HG03354 (cell line): ENCODE data around the gene ADAMTS17.

Experiments
- ATAC-seq: cut with Tn5 transposase; IDR thresholded peaks from one replicate; pipeline ENCODE4 v1.9.1; 2021; ENCODE audit warnings: mild to moderate bottlenecking; ENCODE audit not compliant: unreplicated experiment, poor library complexity, severe bottlenecking

Gene ADAMTS17

DNA sequence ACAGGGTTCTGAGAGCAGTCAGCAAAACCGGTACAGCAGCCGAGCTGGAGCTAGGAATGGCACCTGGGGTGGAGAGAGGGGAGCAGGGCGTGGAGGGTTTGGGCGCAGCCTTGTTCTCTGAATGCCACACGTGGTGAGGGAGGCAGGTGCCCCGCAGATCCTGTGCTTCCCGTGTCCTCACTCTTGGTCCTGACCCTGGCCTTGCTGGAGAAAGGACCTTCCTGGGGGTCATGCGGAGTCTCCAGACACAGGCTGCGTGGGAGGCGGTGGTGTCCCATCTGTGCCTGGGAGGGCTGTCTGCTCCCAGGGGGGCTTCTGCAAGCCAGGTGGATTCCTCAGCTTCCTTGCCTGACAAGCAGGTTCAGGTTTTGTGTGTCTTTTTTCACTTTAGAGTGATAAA, 363.8 kb downstream of the ADAMTS17 start:
- ATAC-seq, result no peak

DNA sequence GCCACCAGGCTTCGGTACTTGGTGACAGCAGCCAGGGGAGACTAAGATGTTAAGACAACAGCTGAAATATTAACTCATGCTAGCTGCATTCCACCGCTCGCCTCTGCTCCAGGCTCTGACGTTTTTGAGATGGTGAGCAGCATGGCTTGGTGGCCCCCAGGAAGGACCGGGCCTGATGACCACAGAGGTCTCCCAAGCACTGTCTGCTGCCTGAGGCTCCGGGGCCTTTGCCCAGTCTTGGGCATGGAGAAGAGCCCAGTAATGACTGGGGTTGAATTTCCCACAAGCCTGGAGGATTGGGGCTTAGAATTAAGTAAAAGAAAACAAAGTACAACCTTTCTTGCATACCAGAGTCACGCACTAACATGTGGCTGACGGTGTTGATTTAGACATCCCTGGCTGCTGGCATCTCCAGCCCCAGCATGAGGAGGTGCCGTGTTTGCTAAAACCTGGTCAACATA, 364.9 kb downstream of the ADAMTS17 start:
- no peak for ATAC-seq

DNA sequence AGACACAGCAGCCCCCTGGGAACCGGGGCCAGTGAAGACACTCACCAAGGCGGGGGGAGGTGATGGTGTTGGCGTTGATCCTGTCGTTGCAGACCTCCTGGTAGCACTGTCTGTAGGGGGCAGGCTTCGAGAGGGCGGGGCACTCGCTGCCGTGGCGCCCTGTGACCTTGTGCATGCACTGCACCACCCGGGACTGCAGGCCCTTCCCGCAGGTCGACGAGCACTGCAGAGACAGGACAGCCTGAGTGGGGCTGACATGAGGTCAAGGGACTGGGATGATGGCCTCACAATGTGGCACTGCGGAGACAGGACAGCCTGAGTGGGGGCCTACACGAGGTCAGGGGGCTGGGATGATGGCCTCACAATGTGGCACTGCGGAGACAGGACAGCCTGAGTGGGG, 365.8 kb downstream of the ADAMTS17 start:
- ATAC-seq, result no peak

DNA sequence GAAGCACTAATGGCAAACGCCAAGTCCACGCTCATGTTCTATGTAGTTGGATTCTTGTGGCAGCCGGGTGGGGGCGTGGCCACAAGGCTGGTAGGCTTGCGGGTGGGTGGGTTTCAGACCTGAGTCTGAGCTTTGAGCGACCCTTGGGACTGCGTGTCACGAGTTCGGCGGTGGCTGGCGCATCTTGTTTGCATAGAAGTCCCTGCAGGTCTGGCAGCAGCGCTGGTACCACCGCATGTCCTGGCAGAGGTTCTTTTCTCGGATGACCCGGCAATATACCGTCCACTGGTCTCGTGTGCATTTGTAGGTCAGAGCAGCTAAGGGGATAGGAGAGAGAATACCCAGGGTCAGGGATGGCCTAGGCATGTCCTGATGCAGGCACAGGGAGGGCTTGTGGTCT, 367.5 kb downstream of the ADAMTS17 start:
- no peak for ATAC-seq

DNA sequence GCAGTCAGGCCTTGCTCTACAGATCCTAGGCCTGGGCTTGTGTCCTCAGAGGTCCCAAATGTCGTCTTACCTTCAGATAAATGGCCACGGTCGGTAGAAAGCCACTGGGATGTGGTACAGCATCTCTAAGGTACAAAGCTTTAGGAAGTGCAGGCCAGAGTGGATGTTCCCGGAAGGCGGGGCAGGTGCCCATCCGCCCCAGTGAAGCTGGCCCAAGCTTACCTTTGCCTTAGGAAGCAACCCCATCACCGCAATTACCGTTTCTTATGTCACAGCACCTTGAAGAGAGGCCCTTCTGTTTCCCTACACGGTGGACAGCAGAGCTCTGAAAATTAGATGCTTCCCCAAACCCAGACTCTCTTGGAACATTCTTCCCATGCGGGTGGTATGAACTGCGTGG, 368.4 kb downstream of the ADAMTS17 start:
- ATAC-seq, result no peak

DNA sequence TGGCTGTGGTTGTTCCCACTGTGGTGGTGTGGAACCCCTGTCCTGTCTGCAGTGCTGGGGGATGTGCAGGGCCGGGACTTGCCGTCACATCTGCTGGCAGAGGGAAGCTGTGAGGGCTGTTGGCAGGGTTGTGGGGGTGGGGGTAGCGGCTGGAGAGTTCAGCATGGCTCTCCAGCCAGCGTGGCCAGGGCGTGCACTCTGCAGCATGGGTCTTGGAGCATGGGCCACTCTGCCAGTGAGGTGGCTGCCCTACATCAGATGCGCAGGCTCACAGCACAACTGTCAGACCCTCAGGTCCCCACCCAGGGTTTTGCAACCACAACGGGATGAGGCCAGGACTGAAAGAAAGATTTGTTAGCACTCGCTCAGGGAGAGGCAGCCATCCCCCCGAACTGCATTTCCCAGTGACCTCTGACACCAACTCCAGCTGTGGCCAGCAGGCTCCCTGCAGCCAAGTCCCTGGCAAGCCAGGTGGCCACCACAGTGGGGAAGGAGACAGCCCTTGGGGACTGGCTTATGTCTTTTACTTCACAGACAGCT, 370.8 kb downstream of the ADAMTS17 start:
- ATAC-seq, result no peak

DNA sequence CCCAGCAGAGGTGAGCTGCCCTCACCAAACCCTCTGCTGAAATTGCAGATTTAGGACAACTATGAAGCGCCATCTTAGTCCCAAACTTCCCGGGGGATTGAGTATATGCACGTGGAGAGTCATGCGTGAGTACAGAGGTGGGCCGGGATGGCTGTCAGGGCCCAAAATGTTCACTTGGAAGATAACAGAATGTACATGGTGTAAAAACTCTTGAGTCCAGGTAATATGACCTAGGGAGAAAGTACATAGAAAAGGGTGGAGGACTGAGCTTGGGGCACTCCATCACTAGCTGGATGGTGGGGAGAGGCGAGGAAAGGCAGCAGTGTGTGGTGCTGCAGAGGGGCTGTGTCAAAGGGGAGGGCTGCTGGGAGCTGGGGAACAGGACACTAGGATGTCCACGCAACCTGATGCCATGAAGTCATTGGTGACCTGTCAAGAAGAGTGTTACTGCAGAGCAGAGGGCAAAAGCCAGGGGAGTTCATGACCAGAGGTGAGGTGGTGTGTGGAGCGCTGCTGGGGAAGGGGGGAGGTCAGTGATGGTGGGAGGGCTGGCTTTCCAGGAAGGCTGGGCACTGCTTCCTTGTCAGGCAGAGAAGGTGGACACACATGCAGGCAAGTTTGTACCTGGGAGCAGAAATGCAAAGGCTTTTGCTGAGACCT, 372.4 kb downstream of the ADAMTS17 start:
- no peak for ATAC-seq

DNA sequence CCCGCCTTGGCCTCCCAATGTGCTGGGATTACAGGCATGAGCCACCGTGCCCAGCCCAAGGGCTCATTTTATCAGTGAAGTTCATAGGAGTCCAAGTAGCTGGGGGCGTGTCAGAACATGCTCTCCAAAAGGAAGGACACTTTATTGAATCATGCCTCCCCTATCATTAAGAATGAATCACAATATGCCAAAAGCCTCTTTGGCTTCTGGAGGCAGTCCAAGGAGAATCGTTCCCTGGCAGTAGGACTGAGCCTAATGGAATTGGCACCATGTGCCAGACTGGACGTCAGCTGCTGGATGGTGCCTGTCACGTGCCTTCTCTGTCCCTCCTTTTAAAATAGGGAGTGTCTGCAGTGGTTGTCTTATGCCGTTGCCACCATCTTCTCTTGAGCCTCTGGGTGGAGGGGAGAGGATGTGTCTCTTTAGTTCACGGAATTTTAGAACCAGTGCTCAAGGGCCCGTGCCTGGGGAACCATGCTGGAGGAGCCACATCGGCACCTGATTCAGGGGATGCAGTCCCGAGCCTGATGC, 373.9 kb downstream of the ADAMTS17 start:
- ATAC-seq, result no peak

DNA sequence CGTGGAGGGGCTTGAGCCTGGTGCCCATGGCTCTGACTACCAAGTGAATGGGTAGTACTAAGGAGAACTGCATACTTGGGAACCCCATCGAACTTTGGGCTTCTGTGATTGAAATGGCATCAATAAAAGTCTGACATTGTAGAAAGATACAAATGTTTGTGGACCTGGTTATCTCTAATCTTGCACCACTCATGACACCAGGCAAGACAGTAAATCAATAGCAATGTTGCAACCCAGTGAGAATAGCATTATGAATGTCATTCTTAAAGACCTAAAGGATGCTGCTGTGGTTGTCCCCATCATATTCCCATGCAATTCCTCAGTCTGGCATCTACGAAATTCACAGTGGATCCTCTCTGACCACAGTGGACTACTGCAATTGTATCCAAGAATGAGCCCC, 375.0 kb downstream of the ADAMTS17 start:
- no peak for ATAC-seq

DNA sequence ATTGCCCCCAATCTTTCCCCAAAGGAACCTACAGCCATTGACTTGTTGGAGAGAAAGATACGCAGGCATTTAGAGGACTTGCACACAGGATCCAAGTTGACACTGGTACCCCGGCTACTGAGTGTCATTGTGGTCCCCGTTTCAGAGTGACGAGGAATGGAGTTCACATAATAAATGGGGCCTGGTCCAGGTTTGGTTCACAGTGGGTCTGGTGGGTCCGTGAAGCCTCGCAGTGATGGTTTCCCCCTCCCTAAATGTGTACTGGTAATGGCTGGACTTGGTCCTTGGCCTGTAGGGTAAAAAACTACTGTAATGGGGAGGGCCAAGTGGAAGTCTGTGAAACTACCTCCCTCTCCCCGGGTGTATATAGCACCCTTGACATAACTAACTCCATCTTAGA, 376.4 kb downstream of the ADAMTS17 start:
- no peak for ATAC-seq

DNA sequence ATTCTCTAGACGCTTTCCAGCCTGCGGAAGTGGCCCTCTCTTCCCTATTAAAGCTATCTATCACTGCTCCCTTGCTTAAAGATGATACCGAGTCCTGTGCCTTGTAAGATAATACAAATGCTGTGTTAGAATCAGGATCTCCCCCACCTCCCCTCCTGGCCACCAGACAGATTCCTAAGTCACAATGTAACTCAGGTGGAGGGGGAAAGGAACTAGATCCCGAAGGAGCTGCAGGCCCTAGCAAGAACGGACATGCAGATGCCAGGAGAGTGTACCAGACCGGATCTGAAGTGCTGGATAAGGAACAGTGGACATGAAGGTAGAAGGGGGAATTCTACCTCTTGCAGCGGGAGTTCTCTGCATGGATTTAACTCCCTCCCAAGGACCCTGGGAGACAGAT, 377.8 kb downstream of the ADAMTS17 start:
- ATAC-seq, result no peak

DNA sequence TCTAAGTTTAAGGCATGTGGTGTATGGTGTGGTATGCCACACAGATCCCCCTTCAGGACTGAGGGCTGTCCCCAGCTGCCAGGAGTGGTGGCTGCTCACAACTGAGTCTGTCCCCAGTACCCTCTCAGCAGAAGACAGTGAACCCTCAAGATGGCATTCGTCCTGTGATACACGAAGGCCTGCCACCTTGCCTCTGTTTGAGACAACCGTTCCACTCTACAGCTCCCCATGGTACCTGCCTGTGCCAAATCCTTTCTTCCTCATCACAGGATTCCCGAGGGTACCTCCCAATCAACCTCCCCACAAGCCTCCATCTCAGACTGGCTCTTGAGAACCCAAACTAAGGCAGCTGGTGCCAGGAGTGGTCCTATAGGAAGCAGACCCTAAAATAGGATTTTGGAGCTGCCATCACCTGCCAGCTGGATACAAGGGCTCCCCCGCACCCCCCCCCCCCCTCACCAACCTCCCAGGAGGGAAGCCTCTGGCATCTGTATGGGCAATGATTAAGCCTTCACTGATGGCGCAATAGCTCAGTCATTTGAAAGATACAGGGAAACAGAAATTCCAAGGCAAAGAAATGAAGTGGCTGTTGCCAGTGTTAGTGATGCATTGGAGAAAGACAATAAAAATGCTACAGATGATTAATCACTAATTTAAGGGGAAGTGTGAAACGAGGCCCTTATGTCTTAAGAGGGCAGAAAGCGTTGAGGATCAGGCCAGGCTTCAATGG, 378.5 kb downstream of the ADAMTS17 start:
- ATAC-seq, result no peak

DNA sequence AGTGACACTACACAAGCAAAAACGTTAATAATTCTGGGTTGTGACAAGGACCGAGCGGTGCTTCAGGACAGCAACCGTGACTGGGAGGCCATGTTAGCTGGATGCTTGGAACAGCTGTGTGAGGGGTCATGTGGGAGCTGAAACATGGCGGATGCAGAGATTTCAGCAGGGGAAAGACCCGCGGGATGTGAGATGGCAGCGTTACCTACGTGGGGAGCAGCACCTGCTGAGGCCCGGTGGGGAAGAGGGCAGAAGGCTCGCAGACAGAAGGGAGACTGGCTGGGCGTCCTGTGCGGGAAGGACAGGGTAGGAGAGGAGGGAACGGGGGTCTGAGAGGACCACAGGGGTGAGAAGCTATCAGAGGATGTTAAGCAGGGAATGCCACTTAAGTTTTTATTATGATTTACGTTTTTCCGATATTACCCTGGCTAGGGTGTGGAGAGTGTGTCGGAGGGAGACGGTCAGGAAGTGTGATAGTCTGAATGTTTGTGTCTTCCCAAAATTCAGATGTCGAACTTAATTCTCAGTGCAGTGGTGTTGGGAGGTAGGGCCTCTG, 379.7 kb downstream of the ADAMTS17 start:
- no peak for ATAC-seq

DNA sequence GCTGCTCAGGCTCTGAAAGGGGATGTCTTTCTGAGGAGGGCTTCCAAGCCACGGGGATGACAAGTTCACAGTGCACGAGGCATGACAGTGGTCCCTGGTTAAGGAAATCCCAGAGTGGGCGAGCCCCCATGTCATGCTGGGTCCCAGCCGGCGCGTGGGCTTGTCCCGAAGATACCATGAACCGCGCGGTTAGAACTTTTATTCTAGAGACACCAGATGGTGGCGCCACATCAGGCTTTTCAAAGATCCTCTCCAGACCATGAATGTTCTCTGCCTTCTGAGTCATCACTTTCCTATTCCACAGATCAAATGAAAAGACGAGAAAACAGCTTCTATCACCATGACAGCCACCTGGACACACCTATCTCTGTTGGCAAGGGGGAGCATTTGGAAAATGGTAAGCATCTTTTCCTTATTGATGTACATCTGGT, 380.7 kb downstream of the ADAMTS17 start:
- ATAC-seq, result no peak

DNA sequence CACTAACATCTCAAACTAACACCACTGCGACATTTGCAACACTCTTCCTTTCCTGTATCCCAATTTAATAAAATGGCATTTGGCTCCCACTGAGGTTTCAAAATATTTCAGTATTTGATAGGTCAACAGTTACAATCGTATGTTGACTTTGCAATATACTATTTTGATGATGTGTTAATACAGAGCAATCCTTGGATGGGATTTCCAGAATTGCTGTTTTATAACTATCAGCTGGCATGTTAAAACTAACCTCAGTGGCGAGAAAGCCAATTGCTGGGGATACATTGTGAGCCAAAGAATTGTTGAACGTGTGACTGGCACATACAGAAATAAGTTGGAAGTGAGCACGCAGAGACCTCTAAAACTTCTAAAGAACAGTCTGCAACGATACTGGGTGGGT, 382.4 kb downstream of the ADAMTS17 start:
- no peak for ATAC-seq

DNA sequence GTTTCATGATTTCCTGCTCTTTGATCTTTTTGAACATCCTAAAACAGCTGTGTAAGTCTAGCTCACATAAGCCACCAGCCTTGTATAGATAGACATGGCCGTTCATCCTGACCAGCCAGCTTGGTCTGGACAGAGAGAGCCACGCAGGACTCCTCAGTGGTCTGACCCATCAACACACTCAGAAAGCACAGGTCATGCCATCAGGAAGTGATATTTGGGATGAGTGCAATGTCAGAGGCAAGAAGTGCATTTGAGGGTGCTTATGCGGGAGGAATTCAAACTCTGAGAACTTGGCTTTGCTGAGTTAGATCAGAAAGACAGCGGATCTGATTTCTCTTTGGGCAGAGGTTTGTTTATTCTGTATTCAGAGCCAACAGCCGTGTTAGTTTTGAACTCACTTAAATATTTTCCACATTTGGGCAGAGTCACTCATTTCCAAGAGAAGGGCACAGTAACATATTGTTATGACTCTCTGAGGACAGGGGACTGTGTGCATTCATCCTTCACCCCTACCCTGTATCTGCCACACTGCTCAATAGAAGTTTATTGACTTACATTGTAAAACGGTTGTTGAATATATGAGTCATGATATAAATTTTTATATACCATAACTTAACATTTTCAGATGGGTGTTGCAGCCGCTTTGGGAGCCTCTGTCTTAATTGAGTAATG, 383.2 kb downstream of the ADAMTS17 start:
- ATAC-seq, result no peak

DNA sequence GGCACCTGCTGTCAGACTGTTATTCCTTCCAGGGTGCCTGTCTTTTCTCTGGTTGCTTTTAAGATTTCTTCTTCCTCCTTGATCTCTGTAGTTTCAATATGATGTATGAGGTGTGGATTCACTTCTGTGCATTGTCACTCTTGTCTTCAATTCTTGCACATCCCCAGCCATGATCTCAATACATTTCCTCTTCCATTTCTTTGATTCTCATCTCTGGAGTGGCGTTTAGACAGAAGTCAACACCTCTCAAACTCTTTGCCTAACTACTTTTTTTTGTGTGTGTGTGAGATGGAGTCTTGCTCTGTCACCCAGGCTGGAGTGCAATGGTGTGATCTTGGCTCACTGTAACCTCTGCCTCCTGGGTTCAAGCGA, 384.1 kb downstream of the ADAMTS17 start:
- no peak for ATAC-seq

DNA sequence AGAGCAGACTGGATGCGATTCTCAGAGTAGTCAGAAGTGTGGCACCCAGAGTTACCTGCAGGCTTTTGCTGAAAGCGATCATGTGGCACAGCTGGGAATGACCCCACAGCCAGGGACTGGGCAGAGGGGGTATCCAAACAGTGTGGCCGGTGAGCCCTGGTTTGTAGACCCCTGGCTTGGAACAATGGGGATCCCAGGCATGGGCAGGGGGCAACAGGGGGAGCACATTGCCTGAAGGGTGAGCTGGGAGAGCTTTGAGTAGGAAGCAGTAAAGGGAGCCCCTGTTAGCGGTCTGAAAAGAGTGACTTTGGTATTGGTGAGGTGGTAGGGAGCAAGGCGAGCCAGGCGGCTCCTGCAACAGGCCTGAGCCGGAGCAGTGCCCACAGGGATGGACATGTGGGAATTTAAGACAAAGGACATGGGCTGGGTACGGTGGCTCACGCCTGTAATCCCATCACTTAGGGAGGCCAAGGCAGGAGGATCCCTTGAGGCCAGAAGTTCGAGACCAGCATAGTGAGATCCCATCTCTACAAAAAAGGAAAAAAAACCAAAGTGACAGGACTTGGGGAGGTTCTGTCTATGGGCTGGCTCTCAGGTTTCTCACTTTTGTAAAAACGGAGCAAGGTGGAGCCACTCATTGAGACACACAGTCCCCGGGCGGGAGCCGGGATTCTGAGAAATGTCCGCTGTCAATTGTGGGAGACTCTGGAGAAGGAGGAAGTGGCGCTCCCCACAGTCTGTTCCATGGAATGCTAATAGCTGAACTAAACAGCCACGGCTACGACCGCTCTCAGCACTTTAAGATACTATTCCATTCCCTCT, 384.7 kb downstream of the ADAMTS17 start:
- no peak for ATAC-seq

DNA sequence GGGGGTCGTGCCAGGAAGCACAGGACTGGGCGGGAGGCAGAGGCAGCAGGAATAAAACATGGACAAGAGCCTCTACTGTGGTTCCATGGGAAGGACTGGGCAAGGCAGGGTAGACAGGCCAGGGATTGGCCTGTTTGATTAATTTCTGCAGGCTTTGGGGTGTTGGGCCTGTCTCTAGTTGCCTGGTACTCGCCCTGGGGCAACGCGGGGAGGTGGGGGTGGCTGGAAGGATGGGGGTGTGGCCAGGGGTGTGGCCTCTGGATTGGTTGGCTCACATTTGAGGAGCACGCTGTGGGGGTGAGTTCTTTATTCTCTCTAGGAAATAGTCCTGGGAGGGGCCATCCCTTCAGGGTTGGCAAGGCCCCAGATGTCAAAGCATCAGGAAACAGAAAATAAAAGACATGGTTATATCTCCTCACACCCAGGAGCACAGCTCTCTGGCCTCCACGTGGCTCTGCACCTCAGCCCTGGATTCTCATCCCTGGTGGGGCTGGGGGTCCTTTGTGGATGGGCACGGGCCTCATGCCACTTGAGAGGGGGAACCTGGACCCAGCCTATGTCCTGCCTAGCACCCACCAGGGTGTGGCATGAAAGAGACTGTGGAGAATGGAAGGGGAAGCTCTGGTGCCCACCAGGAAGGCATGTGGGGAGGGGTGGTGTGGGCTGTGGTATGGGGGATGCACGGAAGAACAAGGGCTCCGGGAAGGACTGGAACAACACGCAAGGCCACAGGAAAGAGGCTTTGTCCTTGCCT, 385.6 kb downstream of the ADAMTS17 start:
- no peak for ATAC-seq
